GM18951 (cell line): ENCODE measurements around the gene TTLL11.

Source experiments
- POLR2A ChIP-seq: IDR thresholded peaks from 4 replicates; pipeline ENCODE4 v1.6.1; 2011; ENCODE audit warnings: mild to moderate bottlenecking; ENCODE audit not compliant: insufficient read length, insufficient read depth; ENCODE audit errors: extremely low read depth
- in situ Hi-C: fragments of 300-500 bp; cut with MboI; formaldehyde crosslinking; loops from one replicate; pipeline ENCODE4 v1.12.0; 2022; ENCODE audit warnings: low sequenced_read_pairs, mixed read lengths, inconsistent platforms; ENCODE audit not compliant: unreplicated experiment

Gene TTLL11

GRCh38 chr9:121893786-121894185 lies 199.3 kb downstream of the TTLL11 start:
- in situ Hi-C loops = no loop called here
- TF ChIP-seq POLR2A = no peak

GRCh38 chr9:121892706-121893105 lies 200.4 kb downstream of the TTLL11 start:
- TF ChIP-seq POLR2A = no peak
- in situ Hi-C loops = no loop called here

GRCh38 chr9:121890746-121891145 lies 202.4 kb downstream of the TTLL11 start:
- TF ChIP-seq POLR2A = no peak
- in situ Hi-C loops = no loop called here

GRCh38 chr9:121889990-121890563 lies 203.0 kb downstream of the TTLL11 start:
- in situ Hi-C loops = no loop called here
- no peak for TF ChIP-seq POLR2A

GRCh38 chr9:121888438-121888775 lies 204.7 kb downstream of the TTLL11 start:
- in situ Hi-C loops = no loop called here
- TF ChIP-seq POLR2A = no peak

- in situ Hi-C loops = no loop called here
- no peak for TF ChIP-seq POLR2A
Observed at GRCh38 chr9:121887553-121888437, 205.3 kb downstream of the TTLL11 start.

GRCh38 chr9:121886759-121887485 lies 206.2 kb downstream of the TTLL11 start:
- no peak for TF ChIP-seq POLR2A
- in situ Hi-C loops = no loop called here

GRCh38 chr9:121885345-121885901 lies 207.7 kb downstream of the TTLL11 start:
- no peak for TF ChIP-seq POLR2A

GRCh38 chr9:121884057-121884541 lies 209.0 kb downstream of the TTLL11 start:
- TF ChIP-seq POLR2A = no peak
- in situ Hi-C loops = no loop called here

More at GRCh38 chr9:121885345-121885901, 207.7 kb downstream of the TTLL11 start:
- in situ Hi-C loops = no loop called here

GRCh38 chr9:121883281-121884056 lies 209.6 kb downstream of the TTLL11 start:
- TF ChIP-seq POLR2A = no peak
- in situ Hi-C loops = no loop called here

GRCh38 chr9:121881920-121882500 lies 211.1 kb downstream of the TTLL11 start:
- in situ Hi-C loops = no loop called here
- no peak for TF ChIP-seq POLR2A

GRCh38 chr9:121880343-121880898 lies 212.7 kb downstream of the TTLL11 start:
- in situ Hi-C loops = no loop called here

More at GRCh38 chr9:121880343-121880898, 212.7 kb downstream of the TTLL11 start:
- TF ChIP-seq POLR2A = no peak
